WTC11 (cell line): ENCODE data around the gene INTS11.

Experiments
- ESRRA ChIP-seq: sonication (generic); formaldehyde crosslinking; IDR thresholded peaks from 2 replicates; pipeline ENCODE4 v1.8.1; 2022; ENCODE audit warnings: mild to moderate bottlenecking, missing genetic modification reagents, borderline replicate concordance
- MXD4 ChIP-seq: fragments of 250-450 bp; sonication (Bioruptor Pico); IDR thresholded peaks from 2 replicates; pipeline ENCODE4 v1.8.0; 2021; ENCODE audit warnings: mild to moderate bottlenecking, moderate library complexity, borderline replicate concordance
- NR3C1 ChIP-seq: sonication (generic); formaldehyde crosslinking; conservative IDR thresholded peaks from 2 replicates; pipeline ENCODE4 v1.8.1; 2023; ENCODE audit warnings: low read depth, mild to moderate bottlenecking, missing genetic modification reagents
- RELA ChIP-seq: sonication (generic); formaldehyde crosslinking; IDR thresholded peaks from 2 replicates; pipeline ENCODE4 v1.8.1; 2022; ENCODE audit warnings: missing genetic modification reagents, mild to moderate bottlenecking, borderline replicate concordance
- TP53 ChIP-seq: sonication (generic); formaldehyde crosslinking; IDR thresholded peaks from 2 replicates; pipeline ENCODE4 v1.8.1; 2023; ENCODE audit warnings: mild to moderate bottlenecking, missing genetic modification reagents
- TF ChIP-seq, protein P1 (sequence below): fragments of 200-600 bp; IDR thresholded peaks from 2 replicates; pipeline ENCODE4 v1.8.0; 2022; ENCODE audit warnings: antibody characterized with exemption
- TF ChIP-seq, protein P2 (sequence below): sonication (generic); formaldehyde crosslinking; IDR thresholded peaks from 2 replicates; pipeline ENCODE4 v1.8.0; 2022; ENCODE audit warnings: mild to moderate bottlenecking, missing genetic modification reagents
- TF ChIP-seq, protein P3 (sequence below): sonication (generic); formaldehyde crosslinking; IDR thresholded peaks from 2 replicates; pipeline ENCODE4 v1.8.1; 2023; ENCODE audit warnings: mild to moderate bottlenecking, missing genetic modification reagents, moderate library complexity
- TF ChIP-seq, protein P4 (sequence below): fragments of 250-450 bp; sonication (Bioruptor Pico); IDR thresholded peaks from 2 replicates; pipeline ENCODE4 v1.8.0; 2021; ENCODE audit warnings: mild to moderate bottlenecking
- TF ChIP-seq, protein P5 (sequence below): sonication (generic); formaldehyde crosslinking; IDR thresholded peaks from 2 replicates; pipeline ENCODE4 v1.8.1; 2023; ENCODE audit warnings: mild to moderate bottlenecking, missing genetic modification reagents, moderate library complexity
- TF ChIP-seq, protein P6 (sequence below): sonication (generic); formaldehyde crosslinking; IDR thresholded peaks from 2 replicates; pipeline ENCODE4 v1.8.0; 2022; ENCODE audit warnings: mild to moderate bottlenecking, missing genetic modification reagents

DNA sequence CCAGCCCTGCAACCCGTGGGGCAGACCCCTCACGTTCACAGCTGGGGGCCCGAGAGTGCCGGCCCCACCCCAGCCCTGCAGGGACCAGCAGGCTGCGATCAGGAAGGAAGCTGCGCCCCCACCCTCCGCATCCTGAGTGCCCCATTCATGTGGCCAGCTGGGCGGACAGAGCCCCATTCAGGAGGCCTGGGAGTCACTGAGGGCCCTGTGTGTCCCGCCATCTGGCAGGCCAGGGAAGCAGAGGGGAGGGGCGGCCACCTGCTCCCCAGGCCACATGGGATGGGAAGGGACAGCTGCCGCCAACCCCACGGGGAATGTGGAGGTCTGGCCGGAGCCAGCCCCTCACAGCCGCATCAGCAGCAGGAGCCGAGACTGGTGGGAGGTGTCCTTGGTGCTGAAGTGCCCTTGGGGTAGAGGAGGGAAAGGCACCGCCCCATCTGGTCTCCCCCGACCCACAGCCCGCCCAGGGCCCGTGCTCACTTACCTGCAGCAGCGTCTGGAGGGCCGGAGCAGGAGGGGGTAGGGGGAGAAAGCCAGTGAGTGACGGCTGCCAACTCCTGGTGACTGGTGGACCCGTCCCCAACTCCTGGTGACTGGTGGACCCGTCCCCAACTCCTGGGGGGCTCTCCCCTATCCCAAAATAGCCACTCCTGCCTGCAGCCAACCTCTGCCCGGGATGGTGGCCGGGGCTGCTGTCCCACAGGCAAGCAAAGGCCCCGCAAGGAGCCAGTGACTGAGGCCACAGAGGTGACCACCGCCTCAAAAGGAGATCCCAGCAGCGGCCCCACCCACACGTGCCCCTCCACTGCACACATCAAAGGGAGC lies 25.4 kb downstream of the INTS11 start:
- TF ChIP-seq, protein P1, sequence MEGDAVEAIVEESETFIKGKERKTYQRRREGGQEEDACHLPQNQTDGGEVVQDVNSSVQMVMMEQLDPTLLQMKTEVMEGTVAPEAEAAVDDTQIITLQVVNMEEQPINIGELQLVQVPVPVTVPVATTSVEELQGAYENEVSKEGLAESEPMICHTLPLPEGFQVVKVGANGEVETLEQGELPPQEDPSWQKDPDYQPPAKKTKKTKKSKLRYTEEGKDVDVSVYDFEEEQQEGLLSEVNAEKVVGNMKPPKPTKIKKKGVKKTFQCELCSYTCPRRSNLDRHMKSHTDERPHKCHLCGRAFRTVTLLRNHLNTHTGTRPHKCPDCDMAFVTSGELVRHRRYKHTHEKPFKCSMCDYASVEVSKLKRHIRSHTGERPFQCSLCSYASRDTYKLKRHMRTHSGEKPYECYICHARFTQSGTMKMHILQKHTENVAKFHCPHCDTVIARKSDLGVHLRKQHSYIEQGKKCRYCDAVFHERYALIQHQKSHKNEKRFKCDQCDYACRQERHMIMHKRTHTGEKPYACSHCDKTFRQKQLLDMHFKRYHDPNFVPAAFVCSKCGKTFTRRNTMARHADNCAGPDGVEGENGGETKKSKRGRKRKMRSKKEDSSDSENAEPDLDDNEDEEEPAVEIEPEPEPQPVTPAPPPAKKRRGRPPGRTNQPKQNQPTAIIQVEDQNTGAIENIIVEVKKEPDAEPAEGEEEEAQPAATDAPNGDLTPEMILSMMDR, result no peak
- TF ChIP-seq, protein P2, sequence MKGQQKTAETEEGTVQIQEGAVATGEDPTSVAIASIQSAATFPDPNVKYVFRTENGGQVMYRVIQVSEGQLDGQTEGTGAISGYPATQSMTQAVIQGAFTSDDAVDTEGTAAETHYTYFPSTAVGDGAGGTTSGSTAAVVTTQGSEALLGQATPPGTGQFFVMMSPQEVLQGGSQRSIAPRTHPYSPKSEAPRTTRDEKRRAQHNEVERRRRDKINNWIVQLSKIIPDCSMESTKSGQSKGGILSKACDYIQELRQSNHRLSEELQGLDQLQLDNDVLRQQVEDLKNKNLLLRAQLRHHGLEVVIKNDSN, result no peak
- TF ChIP-seq, protein P3, sequence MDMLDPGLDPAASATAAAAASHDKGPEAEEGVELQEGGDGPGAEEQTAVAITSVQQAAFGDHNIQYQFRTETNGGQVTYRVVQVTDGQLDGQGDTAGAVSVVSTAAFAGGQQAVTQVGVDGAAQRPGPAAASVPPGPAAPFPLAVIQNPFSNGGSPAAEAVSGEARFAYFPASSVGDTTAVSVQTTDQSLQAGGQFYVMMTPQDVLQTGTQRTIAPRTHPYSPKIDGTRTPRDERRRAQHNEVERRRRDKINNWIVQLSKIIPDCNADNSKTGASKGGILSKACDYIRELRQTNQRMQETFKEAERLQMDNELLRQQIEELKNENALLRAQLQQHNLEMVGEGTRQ (CRISPR knock-in tag), result no peak
- TF ChIP-seq ESRRA (CRISPR knock-in tag), result peak; percentile 77; the same call in 1 of the 2 replicates
- no peak for TF ChIP-seq NR3C1 (CRISPR knock-in tag)
- TF ChIP-seq, protein P4, sequence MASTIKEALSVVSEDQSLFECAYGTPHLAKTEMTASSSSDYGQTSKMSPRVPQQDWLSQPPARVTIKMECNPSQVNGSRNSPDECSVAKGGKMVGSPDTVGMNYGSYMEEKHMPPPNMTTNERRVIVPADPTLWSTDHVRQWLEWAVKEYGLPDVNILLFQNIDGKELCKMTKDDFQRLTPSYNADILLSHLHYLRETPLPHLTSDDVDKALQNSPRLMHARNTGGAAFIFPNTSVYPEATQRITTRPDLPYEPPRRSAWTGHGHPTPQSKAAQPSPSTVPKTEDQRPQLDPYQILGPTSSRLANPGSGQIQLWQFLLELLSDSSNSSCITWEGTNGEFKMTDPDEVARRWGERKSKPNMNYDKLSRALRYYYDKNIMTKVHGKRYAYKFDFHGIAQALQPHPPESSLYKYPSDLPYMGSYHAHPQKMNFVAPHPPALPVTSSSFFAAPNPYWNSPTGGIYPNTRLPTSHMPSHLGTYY (CRISPR knock-in tag), result no peak
- TF ChIP-seq MXD4 (CRISPR knock-in tag), result no peak
- 0 out of 2 replicates have a peak, but pooled peaks have one; percentile 48 for TF ChIP-seq RELA (CRISPR knock-in tag)
- TF ChIP-seq, protein P5, sequence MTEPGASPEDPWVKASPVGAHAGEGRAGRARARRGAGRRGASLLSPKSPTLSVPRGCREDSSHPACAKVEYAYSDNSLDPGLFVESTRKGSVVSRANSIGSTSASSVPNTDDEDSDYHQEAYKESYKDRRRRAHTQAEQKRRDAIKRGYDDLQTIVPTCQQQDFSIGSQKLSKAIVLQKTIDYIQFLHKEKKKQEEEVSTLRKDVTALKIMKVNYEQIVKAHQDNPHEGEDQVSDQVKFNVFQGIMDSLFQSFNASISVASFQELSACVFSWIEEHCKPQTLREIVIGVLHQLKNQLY (CRISPR knock-in tag), result no peak
- TF ChIP-seq, protein P6, sequence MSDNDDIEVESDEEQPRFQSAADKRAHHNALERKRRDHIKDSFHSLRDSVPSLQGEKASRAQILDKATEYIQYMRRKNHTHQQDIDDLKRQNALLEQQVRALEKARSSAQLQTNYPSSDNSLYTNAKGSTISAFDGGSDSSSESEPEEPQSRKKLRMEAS (CRISPR knock-in tag), result peak; percentile 51; the same call in 1 of the 2 replicates
- no peak for TF ChIP-seq TP53 (CRISPR knock-in tag)
